ENCODE measurements around the gene SMIM29. TPM values are rescaled to one million over a fixed set of nuclear protein-coding genes. Genes with fewer than 3 reads are reported as not detected.

Gene SMIM29
- 5.2 TPM for total RNA-seq

DNA sequence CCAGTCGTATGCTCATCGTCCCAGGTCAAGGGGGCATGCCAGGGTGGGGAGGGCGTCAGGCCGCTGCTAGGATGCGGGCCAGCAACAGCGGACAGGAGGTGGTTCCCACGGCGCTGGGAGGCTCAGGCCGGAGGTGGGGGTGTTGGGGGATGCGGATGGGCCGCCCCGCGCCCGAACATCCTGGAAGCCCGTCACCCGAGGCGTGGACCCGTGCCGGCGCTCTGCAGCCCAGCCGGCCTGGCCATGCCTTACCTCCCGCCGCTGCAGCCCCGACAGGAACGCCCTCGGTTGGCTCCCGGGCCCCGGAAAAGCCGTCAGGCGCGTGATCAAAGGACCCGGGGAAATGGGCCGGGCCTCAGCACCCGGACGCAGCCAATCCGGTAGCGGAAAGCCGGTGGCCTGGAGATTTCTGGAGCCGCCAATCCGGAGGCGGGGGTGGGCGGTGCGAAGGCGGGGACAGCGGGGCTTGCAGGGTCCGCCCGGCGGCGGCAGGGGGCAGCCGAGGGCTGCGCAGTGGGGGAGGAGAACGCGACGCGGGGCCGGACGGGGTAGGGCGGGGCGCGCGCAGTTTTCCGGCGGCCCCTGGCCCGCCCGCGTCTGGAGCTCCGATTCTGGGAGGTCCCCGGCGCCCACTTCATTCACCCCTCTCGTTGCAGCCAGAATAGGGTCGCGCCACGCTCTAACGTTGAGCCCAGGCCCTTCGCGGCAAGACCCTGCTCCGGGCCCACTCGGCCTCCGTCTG is at the start of gene SMIM29:
Gene SMIM29 (minus strand): TSS at position 280 of the 742 bp plus-strand sequence. CDS start 1,215 bp downstream, outside the sequence.
- Histone ChIP-seq H3K36me3 (ENCODE audit: control insufficient read depth in 3 of 3, insufficient read depth in 3 of 3, low read length in 3 of 3) (peaks cover 0 to 2% (median 0%) of the 10 kb centered on the region in 3 donors), H3K9me3 (ENCODE audit: control insufficient read depth in 3 of 3, low read length in 3 of 3) (no peaks in the 10 kb centered on the region), H3K27ac (ENCODE audit: low read depth, low read length) (peak within 1 kb of the TSS; percentile 79), H3K27me3 (ENCODE audit: control insufficient read depth in 3 of 3, insufficient read depth in 3 of 3, low read length in 3 of 3) (no peaks in the 10 kb centered on the region), H3K9ac (ENCODE audit: low read depth in 1 of 3, low read length in 3 of 3) (peak within 1 kb of the TSS; percentile 87 to 96 (median 89)), H3K4me3 (ENCODE audit: low read length in 3 of 3) (peak within 1 kb of the TSS; percentile 90 to 97 (median 95)), H3K4me1 (ENCODE audit: control insufficient read depth in 3 of 3, insufficient read depth in 3 of 3, low read length in 3 of 3) (peaks cover 17 to 37% (median 25%) of the 10 kb centered on the region in 3 donors)

DNA sequence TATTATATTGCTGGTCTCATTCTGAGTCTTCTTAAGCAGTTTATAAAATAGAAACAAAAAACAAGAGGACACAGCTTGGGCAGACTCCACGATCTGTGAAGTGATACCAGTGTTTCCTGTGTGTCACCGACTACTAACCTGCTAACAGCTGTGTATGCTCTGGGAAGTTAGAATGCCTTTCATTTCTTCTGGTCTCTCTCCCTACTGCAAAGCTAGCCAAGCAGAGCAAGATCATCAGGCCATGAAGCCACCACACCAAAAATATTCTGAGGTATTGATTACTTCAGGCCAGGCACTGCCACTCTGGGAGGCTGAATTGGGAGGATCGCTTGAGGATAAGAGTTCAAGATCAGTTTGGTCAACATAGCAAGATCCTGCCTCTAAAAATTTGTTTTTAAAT is 46.9 kb upstream of the SMIM29 start:
- H3K4me1 ChIP-seq (ENCODE audit: control insufficient read depth in 3 of 3, insufficient read depth in 3 of 3, low read length in 3 of 3), result peaks cover 24 to 45% (median 37%) of the 10 kb centered on the region in 3 donors
- no peaks in the 10 kb centered on the region for H3K9me3 ChIP-seq (ENCODE audit: control insufficient read depth in 3 of 3, low read length in 3 of 3)

DNA sequence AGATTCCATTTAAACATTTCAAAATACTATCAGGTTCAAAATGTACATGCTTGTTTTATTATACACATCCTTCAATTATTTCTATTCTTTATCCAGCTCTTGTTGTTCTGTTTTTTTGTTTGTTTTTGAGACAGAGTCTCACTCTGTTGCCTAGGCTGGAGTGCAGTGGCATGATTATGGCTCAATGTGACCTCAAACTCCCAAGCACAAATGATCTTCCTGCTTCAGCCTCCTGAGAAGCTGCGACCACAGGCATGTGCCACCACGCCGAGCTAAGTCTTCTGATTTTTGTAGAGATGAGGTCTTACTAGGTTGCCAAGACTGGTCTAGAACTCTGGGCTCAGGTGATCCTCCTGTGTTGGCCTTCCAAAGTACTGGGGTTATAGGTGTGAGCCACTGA is 44.1 kb upstream of the SMIM29 start:
- H3K4me3 ChIP-seq (ENCODE audit: low read length in 3 of 3), result no peak overlapping the region
- peaks cover 23 to 38% (median 32%) of the 10 kb centered on the region in 3 donors for H3K4me1 ChIP-seq (ENCODE audit: control insufficient read depth in 3 of 3, insufficient read depth in 3 of 3, low read length in 3 of 3)
- H3K27ac ChIP-seq (ENCODE audit: low read depth, low read length), result peak overlapping the region; percentile 10
- H3K27me3 ChIP-seq (ENCODE audit: control insufficient read depth in 3 of 3, insufficient read depth in 3 of 3, low read length in 3 of 3), result no peaks in the 10 kb centered on the region
- H3K9me3 ChIP-seq (ENCODE audit: control insufficient read depth in 3 of 3, low read length in 3 of 3), result no peaks in the 10 kb centered on the region
- no peak overlapping the region for H3K9ac ChIP-seq (ENCODE audit: low read depth in 1 of 3, low read length in 3 of 3)
- H3K36me3 ChIP-seq (ENCODE audit: control insufficient read depth in 3 of 3, insufficient read depth in 3 of 3, low read length in 3 of 3), result peaks cover 15 to 23% (median 23%) of the 10 kb centered on the region in 3 donors

More for the DNA sequence above, 46.9 kb upstream of the SMIM29 start:
- no peaks in the 10 kb centered on the region for H3K27me3 ChIP-seq (ENCODE audit: control insufficient read depth in 3 of 3, insufficient read depth in 3 of 3, low read length in 3 of 3)
- peak overlapping the region; percentile 28 for H3K27ac ChIP-seq (ENCODE audit: low read depth, low read length)
- H3K9ac ChIP-seq (ENCODE audit: low read depth in 1 of 3, low read length in 3 of 3), result peak overlapping the region in 1 of 3 donors; percentile 19
- H3K36me3 ChIP-seq (ENCODE audit: control insufficient read depth in 3 of 3, insufficient read depth in 3 of 3, low read length in 3 of 3), result peaks cover 12 to 23% (median 23%) of the 10 kb centered on the region in 3 donors
- H3K4me3 ChIP-seq (ENCODE audit: low read length in 3 of 3), result no peak overlapping the region

DNA sequence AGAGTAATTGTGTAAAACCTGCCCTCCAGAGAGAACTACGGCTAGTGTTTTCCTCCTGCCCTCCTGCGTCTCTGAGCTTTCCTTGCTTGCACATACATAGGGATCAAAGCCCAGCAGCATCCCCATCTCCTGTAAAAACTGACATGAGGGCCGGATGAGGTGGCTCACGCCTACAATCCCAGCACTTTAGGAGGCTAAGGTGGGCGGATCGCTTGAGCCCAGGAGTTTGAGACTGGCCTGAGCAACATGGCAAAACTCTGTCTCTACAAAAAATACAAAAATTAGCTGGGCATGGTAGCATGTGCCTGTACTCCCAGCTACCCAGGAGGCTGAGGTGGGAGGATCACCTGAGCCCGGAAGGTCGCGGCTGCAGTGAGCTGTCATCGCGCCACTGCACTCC is 40.3 kb upstream of the SMIM29 start:
- Histone ChIP-seq H3K9ac (ENCODE audit: low read depth in 1 of 3, low read length in 3 of 3) (no peak overlapping the region), H3K4me3 (ENCODE audit: low read length in 3 of 3) (no peak overlapping the region), H3K36me3 (ENCODE audit: control insufficient read depth in 3 of 3, insufficient read depth in 3 of 3, low read length in 3 of 3) (peaks cover 17 to 36% (median 27%) of the 10 kb centered on the region in 3 donors), H3K9me3 (ENCODE audit: control insufficient read depth in 3 of 3, low read length in 3 of 3) (no peaks in the 10 kb centered on the region), H3K4me1 (ENCODE audit: control insufficient read depth in 3 of 3, insufficient read depth in 3 of 3, low read length in 3 of 3) (peaks cover 22 to 36% (median 24%) of the 10 kb centered on the region in 3 donors), H3K27ac (ENCODE audit: low read depth, low read length) (peak overlapping the region; percentile 20), H3K27me3 (ENCODE audit: control insufficient read depth in 3 of 3, insufficient read depth in 3 of 3, low read length in 3 of 3) (no peaks in the 10 kb centered on the region)

DNA sequence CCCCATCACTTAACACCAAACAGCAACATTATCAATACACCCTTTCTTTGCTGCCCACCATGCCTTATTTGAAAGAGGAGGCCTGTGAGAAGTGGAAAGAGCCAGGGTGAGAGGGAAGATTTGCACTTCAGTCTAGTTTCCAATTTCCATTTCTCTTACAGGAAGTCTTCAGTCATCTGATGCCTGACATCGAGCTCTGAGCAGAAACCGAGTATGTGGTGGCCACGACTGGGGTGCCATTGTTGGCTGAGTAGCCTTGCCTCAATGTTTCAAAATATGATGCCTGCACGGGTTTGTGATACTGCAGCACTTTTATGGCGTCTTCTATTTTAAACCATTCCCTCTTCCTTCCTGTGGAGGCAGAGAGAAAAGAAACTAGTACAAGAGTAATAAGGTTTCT is 39.8 kb upstream of the SMIM29 start:
- Histone ChIP-seq H3K27me3 (ENCODE audit: control insufficient read depth in 3 of 3, insufficient read depth in 3 of 3, low read length in 3 of 3) (no peaks in the 10 kb centered on the region), H3K9me3 (ENCODE audit: control insufficient read depth in 3 of 3, low read length in 3 of 3) (no peaks in the 10 kb centered on the region), H3K4me1 (ENCODE audit: control insufficient read depth in 3 of 3, insufficient read depth in 3 of 3, low read length in 3 of 3) (peaks cover 21 to 39% (median 22%) of the 10 kb centered on the region in 3 donors), H3K9ac (ENCODE audit: low read depth in 1 of 3, low read length in 3 of 3) (no peak overlapping the region), H3K4me3 (ENCODE audit: low read length in 3 of 3) (no peak overlapping the region), H3K36me3 (ENCODE audit: control insufficient read depth in 3 of 3, insufficient read depth in 3 of 3, low read length in 3 of 3) (peaks cover 16 to 34% (median 27%) of the 10 kb centered on the region in 3 donors), H3K27ac (ENCODE audit: low read depth, low read length) (peak overlapping the region; percentile 20)

DNA sequence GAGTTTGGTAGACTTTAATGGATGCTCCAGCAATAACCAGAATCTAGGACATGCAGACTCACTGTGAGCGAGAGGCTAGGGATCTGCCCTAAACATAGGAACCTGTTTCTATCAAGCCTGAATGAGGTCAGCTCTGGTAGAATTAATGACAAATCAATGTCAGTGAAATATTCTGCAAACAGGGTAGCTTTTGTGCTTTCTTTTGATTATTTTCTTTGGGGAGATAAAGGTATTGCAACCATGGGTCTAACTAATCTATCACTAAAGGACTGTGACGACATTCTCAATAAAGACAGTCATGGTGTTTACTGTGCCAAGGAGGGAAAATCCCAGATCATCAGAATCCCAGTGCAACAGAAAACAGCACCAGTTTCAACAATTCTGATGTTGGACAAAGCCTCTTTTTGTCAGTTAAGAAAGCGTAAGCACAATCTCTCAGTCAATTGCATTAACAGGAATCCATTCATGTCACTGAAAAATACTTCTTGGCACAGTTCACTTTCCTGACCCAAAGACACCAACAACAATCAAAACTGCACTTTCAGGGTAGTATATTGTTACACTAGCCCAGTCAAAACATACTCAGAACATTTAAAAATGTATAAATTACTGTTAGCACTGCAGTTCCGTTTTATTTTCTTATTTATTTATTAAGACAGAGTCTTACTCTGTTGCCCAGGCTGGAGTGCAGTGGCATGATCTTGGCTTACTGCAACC is 36.8 kb upstream of the SMIM29 start:
- H3K36me3 ChIP-seq (ENCODE audit: control insufficient read depth in 3 of 3, insufficient read depth in 3 of 3, low read length in 3 of 3), result peaks cover 5 to 16% (median 13%) of the 10 kb centered on the region in 3 donors
- no peaks in the 10 kb centered on the region for H3K27me3 ChIP-seq (ENCODE audit: control insufficient read depth in 3 of 3, insufficient read depth in 3 of 3, low read length in 3 of 3)
- peaks cover 22 to 28% (median 22%) of the 10 kb centered on the region in 3 donors for H3K4me1 ChIP-seq (ENCODE audit: control insufficient read depth in 3 of 3, insufficient read depth in 3 of 3, low read length in 3 of 3)
- no peaks in the 10 kb centered on the region for H3K9me3 ChIP-seq (ENCODE audit: control insufficient read depth in 3 of 3, low read length in 3 of 3)
- no peak overlapping the region for H3K9ac ChIP-seq (ENCODE audit: low read depth in 1 of 3, low read length in 3 of 3)
- peak overlapping the region; percentile 54 for H3K27ac ChIP-seq (ENCODE audit: low read depth, low read length)
- H3K4me3 ChIP-seq (ENCODE audit: low read length in 3 of 3), result no peak overlapping the region

DNA sequence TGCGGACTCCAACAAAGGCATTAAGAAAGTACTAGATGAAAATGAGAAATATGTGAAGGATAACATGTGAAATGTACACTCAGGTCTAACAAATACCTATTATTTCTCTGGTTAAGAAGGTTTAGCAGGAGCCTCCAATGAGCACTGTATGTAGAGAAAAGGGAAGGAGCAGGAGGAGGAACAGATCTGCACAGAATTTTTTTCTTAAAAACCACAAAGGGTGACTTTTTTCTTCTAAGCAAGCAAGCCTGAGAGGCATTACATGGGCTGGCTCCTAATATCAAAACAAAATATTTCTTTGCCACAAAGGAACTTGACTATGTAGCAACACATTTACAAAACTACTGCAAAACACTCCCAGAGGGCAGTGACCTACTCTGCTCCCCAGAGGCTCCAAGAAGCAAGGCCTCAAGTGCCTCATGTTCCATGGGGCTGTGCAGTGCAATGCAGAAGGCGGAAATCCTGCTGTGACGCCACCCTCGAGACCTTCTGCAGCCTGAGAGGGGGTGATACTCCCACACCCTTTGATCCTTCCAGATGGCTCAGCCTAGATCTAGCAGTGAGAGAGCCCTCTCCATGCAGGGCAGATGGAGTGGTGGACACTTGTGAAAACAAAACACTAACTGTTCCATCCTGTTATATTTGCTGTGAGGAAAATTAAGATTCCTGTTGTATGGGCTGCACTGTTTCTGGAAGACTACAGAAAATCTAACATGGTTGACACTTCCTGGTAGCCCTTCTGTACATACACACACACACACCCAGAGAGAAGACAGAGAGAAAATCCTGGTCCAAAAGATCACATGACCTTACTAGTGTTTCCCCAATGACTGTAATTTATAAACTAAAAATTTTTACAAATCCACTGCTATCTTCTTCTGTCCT is 36.0 kb upstream of the SMIM29 start:
- H3K36me3 ChIP-seq (ENCODE audit: control insufficient read depth in 3 of 3, insufficient read depth in 3 of 3, low read length in 3 of 3), result peaks cover 5 to 16% (median 13%) of the 10 kb centered on the region in 3 donors
- H3K4me3 ChIP-seq (ENCODE audit: low read length in 3 of 3), result no peak overlapping the region
- no peaks in the 10 kb centered on the region for H3K9me3 ChIP-seq (ENCODE audit: control insufficient read depth in 3 of 3, low read length in 3 of 3)
- H3K9ac ChIP-seq (ENCODE audit: low read depth in 1 of 3, low read length in 3 of 3), result no peak overlapping the region
- H3K4me1 ChIP-seq (ENCODE audit: control insufficient read depth in 3 of 3, insufficient read depth in 3 of 3, low read length in 3 of 3), result peaks cover 18 to 32% (median 23%) of the 10 kb centered on the region in 3 donors
- no peaks in the 10 kb centered on the region for H3K27me3 ChIP-seq (ENCODE audit: control insufficient read depth in 3 of 3, insufficient read depth in 3 of 3, low read length in 3 of 3)
- peak overlapping the region; percentile 54 for H3K27ac ChIP-seq (ENCODE audit: low read depth, low read length)

DNA sequence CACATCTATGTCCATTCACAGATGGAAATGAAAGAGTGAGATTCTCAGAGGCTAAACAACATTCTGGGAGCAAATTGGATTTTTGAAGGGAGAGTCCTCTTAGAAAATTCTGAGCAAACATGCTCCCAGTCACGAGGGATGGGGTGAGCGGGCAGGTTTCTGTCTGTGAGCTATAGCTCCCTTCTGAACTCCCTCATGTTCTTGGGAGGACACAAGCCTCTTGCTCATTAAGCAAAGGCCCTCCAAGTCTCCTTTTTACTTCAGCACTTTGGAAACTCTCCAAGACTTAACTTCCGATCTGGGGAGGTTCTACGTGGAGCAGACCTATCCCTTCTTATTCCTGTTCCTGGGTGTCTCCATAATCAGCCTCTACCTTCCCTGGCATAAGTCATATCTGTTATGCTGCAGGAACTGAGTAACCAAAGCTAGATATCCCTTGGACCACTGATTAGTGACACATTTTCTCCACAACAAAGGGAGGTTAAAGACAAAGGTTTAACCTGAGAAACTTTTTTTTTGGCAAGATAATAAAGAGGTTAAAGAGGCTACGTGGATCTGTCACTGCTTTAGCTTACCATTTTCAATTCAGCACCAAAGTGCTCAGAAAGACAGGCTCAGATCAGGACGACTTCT is 33.0 kb upstream of the SMIM29 start:
- Histone ChIP-seq H3K27me3 (ENCODE audit: control insufficient read depth in 3 of 3, insufficient read depth in 3 of 3, low read length in 3 of 3) (no peaks in the 10 kb centered on the region), H3K9me3 (ENCODE audit: control insufficient read depth in 3 of 3, low read length in 3 of 3) (no peaks in the 10 kb centered on the region), H3K27ac (ENCODE audit: low read depth, low read length) (no peak overlapping the region), H3K36me3 (ENCODE audit: control insufficient read depth in 3 of 3, insufficient read depth in 3 of 3, low read length in 3 of 3) (peaks cover 3 to 15% (median 10%) of the 10 kb centered on the region in 3 donors), H3K4me1 (ENCODE audit: control insufficient read depth in 3 of 3, insufficient read depth in 3 of 3, low read length in 3 of 3) (peaks cover 32 to 46% (median 36%) of the 10 kb centered on the region in 3 donors), H3K4me3 (ENCODE audit: low read length in 3 of 3) (no peak overlapping the region), H3K9ac (ENCODE audit: low read depth in 1 of 3, low read length in 3 of 3) (no peak overlapping the region)

DNA sequence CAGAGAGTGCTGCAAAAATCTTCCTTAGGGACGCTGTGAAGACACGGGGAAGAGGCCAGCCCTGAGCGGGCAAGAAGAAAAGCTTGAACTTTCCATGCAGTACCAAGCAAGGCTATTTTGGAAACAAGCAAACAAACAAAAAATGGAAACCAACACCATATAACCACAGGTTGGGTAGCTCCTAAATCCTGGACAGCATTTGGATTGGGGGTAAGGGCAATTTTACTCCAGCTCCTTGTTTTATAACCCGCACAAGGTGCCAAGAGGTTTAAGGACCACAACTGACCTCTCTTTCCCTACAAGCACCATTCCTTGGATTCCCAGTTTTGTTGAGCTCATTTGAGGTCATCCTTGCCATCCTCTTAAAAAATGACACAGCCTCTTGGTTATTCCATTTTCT is 31.4 kb upstream of the SMIM29 start:
- Histone ChIP-seq H3K36me3 (ENCODE audit: control insufficient read depth in 3 of 3, insufficient read depth in 3 of 3, low read length in 3 of 3) (peaks cover 3 to 13% (median 10%) of the 10 kb centered on the region in 3 donors), H3K27ac (ENCODE audit: low read depth, low read length) (no peak overlapping the region), H3K27me3 (ENCODE audit: control insufficient read depth in 3 of 3, insufficient read depth in 3 of 3, low read length in 3 of 3) (no peaks in the 10 kb centered on the region), H3K9ac (ENCODE audit: low read depth in 1 of 3, low read length in 3 of 3) (no peak overlapping the region), H3K4me1 (ENCODE audit: control insufficient read depth in 3 of 3, insufficient read depth in 3 of 3, low read length in 3 of 3) (peaks cover 36 to 58% (median 51%) of the 10 kb centered on the region in 3 donors), H3K9me3 (ENCODE audit: control insufficient read depth in 3 of 3, low read length in 3 of 3) (no peaks in the 10 kb centered on the region), H3K4me3 (ENCODE audit: low read length in 3 of 3) (no peak overlapping the region)

Data from skeletal muscle tissue (tissue), 4 donors.